GM13976 (cell line): ENCODE measurements around the gene ABCA9.

Experiments used
- DNase-seq: peaks from one replicate; pipeline ENCODE4 v3.0.0; 2012; ENCODE audit warnings: low spot score
- CTCF ChIP-seq: IDR thresholded peaks from 2 replicates; pipeline ENCODE4 v1.5.1; 2012; ENCODE audit warnings: borderline replicate concordance, mild to moderate bottlenecking; ENCODE audit not compliant: insufficient read depth; ENCODE audit errors: extremely low read depth, missing control alignments, control extremely low read depth
- in situ Hi-C: fragments of 300-500 bp; cut with MboI; formaldehyde crosslinking; loops from one replicate; pipeline ENCODE4 v1.12.0; 2022; ENCODE audit warnings: low sequenced_read_pairs, mixed read lengths, inconsistent platforms; ENCODE audit not compliant: unreplicated experiment

The ABCA9 gene

GRCh38 chr17:69048634-69049033 lies 12.1 kb downstream of the ABCA9 start:
- no peak for DNase-seq
- no peak for TF ChIP-seq CTCF
- in situ Hi-C loops = no loop called here

- TF ChIP-seq CTCF = no peak
Measured at GRCh38 chr17:69047368-69048263, 13.1 kb downstream of the ABCA9 start.

GRCh38 chr17:69046121-69046807 lies 14.5 kb downstream of the ABCA9 start:
- in situ Hi-C loops = no loop called here
- no peak for TF ChIP-seq CTCF
- DNase-seq = no peak

More at GRCh38 chr17:69047368-69048263, 13.1 kb downstream of the ABCA9 start:
- DNase-seq = no peak
- in situ Hi-C loops = no loop called here

- in situ Hi-C loops = no loop called here
- DNase-seq = no peak
Measured at GRCh38 chr17:69045646-69046045, 15.1 kb downstream of the ABCA9 start.

GRCh38 chr17:69044371-69044770 lies 16.4 kb downstream of the ABCA9 start:
- no peak for TF ChIP-seq CTCF
- no peak for DNase-seq
- in situ Hi-C loops = no loop called here

More at GRCh38 chr17:69045646-69046045, 15.1 kb downstream of the ABCA9 start:
- no peak for TF ChIP-seq CTCF

GRCh38 chr17:69043098-69043734 lies 17.5 kb downstream of the ABCA9 start:
- no peak for TF ChIP-seq CTCF
- in situ Hi-C loops = no loop called here
- no peak for DNase-seq
